Ishikawa (cell line): ENCODE results near the gene TMEM101.

Source experiments
- CEBPB ChIP-seq: IDR thresholded peaks from 2 replicates; pipeline ENCODE4 v1.6.1; 2012
- CREB1 ChIP-seq: IDR thresholded peaks from 2 replicates; pipeline ENCODE4 v1.6.1; 2012; ENCODE audit warnings: low read depth
- EGR1 ChIP-seq: IDR thresholded peaks from 2 replicates; pipeline ENCODE4 v1.6.1; 2012
- EP300 ChIP-seq: IDR thresholded peaks from 2 replicates; pipeline ENCODE4 v1.6.1; 2012; ENCODE audit warnings: borderline replicate concordance
- FOXM1 ChIP-seq: IDR thresholded peaks from 2 replicates; pipeline ENCODE4 v1.6.1; 2012; ENCODE audit warnings: low read depth, borderline replicate concordance
- MAX ChIP-seq: IDR thresholded peaks from 2 replicates; pipeline ENCODE4 v1.6.1; 2012
- NFIC ChIP-seq: IDR thresholded peaks from 2 replicates; pipeline ENCODE4 v1.6.1; 2012
- RAD21 ChIP-seq: IDR thresholded peaks from 2 replicates; pipeline ENCODE4 v1.6.1; 2012; ENCODE audit warnings: low read depth
- REST ChIP-seq: IDR thresholded peaks from 2 replicates; pipeline ENCODE4 v1.6.1; 2012; ENCODE audit warnings: low read depth, mild to moderate bottlenecking
- TAF1 ChIP-seq: IDR thresholded peaks from 2 replicates; pipeline ENCODE4 v1.6.1; 2012; ENCODE audit warnings: low read depth, mild to moderate bottlenecking
- TEAD4 ChIP-seq: IDR thresholded peaks from 2 replicates; pipeline ENCODE4 v1.6.1; 2012
- USF1 ChIP-seq: IDR thresholded peaks from 2 replicates; pipeline ENCODE4 v1.6.1; 2012
- YY1 ChIP-seq: IDR thresholded peaks from 2 replicates; pipeline ENCODE4 v1.6.1; 2012; ENCODE audit warnings: low read depth
- ZBTB7A ChIP-seq: IDR thresholded peaks from 2 replicates; pipeline ENCODE4 v1.6.1; 2012; ENCODE audit warnings: low read depth

GRCh38 chr17:44049294-44050060 is 34.7 kb upstream of the TMEM101 start:
- TF ChIP-seq TAF1: no peak
- no peak for TF ChIP-seq NFIC
- TF ChIP-seq MAX: no peak
- TF ChIP-seq REST: no peak
- TF ChIP-seq YY1: no peak
- TF ChIP-seq CEBPB: no peak
- TF ChIP-seq ZBTB7A: no peak
- TF ChIP-seq EP300: no peak
- TF ChIP-seq CREB1: no peak
- no peak for TF ChIP-seq USF1
- no peak for TF ChIP-seq EGR1
- no peak for TF ChIP-seq TEAD4
- TF ChIP-seq RAD21: no peak
- no peak for TF ChIP-seq FOXM1
